ENCODE results near the gene CHL1.

The CHL1 gene

DNA sequence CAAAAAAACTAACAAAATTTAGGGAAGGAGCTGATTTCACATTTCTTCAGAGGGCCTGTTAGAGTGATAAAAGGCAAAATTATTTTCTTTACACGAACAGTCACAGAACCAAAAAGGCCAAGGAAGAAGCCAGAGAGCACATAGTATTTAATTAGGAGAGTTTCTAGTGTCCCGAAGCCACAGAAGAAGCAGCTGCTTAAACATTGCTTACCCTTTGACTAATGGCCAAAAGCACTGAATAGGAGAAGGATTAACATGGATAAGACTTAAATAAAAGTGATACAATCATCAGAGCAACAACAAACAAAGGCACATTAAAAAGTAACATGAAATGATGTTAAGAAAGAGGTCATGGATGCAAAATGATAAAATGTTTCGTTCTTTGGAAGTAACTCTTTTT is 98.6 kb downstream of the CHL1 start:
- DNase-seq (ENCODE audit: insufficient read length, low spot score) (no peak), FAIRE-seq (no peak)
- TF ChIP-seq, protein P1, sequence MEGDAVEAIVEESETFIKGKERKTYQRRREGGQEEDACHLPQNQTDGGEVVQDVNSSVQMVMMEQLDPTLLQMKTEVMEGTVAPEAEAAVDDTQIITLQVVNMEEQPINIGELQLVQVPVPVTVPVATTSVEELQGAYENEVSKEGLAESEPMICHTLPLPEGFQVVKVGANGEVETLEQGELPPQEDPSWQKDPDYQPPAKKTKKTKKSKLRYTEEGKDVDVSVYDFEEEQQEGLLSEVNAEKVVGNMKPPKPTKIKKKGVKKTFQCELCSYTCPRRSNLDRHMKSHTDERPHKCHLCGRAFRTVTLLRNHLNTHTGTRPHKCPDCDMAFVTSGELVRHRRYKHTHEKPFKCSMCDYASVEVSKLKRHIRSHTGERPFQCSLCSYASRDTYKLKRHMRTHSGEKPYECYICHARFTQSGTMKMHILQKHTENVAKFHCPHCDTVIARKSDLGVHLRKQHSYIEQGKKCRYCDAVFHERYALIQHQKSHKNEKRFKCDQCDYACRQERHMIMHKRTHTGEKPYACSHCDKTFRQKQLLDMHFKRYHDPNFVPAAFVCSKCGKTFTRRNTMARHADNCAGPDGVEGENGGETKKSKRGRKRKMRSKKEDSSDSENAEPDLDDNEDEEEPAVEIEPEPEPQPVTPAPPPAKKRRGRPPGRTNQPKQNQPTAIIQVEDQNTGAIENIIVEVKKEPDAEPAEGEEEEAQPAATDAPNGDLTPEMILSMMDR (IDR thresholded peaks at IDR 0.05; ENCODE audit: insufficient read depth, missing control alignments) = no peak

DNA sequence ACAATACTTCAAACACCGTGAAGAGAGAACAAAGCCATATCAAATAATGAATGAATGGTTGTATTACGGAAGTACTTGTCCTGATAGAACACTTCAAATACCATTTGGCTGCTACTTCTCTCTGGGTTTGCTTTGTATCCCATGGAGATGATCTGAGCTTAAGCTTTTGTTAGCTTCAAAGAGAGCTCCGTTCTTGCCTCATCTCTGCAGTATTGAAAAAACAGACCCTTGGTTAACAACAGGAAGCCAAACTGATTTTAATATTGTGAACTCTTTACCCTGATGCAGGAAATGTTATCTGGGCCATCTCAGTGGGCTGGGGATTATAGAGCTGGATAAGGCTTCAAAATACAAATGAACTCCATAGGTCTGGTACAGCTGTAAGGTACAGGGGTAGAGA is 101.0 kb downstream of the CHL1 start:
- FAIRE-seq (no peak), DNase-seq (ENCODE audit: insufficient read length, low spot score) (no peak)
- TF ChIP-seq, protein P1 (IDR thresholded peaks at IDR 0.05; ENCODE audit: insufficient read depth, missing control alignments) = no peak

DNA sequence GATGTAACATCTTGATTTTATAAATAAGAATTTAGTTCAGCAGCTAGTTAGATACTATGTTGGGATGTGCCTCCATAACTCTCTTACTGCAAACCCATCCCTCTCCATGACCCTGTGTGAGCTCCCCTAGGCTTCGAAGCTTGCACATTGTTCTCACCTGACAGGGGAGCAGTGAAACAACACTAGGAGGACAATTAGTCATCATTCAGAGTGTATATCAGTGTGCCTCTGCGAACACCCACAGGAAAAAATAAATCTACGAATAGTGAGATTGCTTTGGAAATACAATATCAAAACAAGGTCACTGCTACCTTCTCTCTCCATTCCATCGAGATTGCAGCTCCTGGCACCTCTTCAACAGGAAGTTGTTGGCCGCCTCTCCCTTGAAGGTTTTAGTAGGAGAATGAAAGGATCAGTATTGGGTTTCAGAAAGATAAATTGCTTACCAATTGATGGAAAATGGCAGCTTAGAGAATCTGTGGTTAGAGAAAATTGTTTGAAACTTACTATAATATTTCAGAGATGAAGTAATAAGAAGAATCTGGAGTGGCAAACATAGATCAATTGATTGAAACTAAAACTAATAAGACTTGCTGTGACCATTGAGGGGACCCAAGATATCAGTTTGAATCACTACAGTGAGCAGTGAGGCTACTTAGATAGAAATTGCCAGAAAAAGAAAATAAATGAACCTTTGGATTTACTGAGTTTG is 103.2 kb downstream of the CHL1 start:
- FAIRE-seq (no peak), DNase-seq (ENCODE audit: insufficient read length, low spot score) (no peak)
- TF ChIP-seq, protein P1 (IDR thresholded peaks at IDR 0.05; ENCODE audit: insufficient read depth, missing control alignments) = no peak

DNA sequence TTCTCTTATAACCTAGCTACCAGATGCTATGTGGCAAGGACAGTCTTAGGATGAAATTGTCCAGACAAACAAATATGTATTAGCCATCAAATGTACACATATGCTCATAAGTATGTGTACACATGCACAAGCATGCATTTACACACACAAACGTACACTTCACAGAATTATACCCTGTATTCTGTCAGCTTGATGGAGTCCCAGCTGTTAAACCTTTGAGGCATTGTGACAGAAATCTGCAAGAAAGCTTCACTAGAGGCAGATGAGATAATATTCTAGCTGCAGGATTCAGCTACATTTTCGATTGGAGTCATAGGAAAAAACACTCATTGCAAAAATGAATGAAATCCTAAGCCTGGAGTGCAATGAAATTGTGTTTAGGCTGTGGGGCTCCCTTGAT is 110.6 kb downstream of the CHL1 start:
- FAIRE-seq (no peak), DNase-seq (ENCODE audit: insufficient read length, low spot score) (no peak)

DNA sequence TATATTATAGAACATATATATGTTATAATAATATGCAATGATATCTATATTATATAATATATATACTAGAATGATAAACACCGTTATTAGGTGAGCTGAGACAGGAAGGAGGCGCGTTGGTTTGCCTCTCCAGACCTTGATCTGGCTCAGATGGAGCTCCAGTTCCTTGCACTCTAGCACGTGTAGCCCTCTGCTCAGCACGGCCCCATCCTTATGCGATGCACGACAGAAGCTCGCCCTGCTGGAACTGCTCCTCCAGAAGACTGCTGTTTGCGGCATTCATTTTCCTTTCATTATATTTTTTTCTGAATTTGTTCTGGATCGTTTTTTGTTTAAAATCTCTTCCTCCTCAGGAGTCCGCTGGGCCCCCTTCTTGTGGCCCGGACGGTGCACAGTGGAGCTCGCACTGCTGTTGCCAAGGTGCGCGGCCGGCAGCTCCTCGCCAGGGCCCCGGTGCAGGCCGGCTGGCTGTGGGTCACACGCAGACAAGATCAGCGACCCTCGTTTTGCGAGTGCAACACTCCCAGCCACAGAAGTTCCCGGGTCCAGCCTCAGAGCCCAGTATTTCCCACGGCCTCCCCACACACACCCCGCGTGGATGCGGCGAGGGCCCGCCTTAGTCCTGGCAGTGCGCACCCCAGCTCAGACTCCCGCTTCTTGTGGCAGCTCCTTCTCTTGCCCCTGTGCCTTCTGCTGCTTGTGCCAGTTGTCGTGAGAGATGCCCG is 112.2 kb downstream of the CHL1 start:
- no peak for DNase-seq (ENCODE audit: insufficient read length, low spot score)
- TF ChIP-seq, protein P1 (IDR thresholded peaks at IDR 0.05; ENCODE audit: insufficient read depth, missing control alignments) = no peak
- FAIRE-seq = no peak

More for the DNA sequence above, 110.6 kb downstream of the CHL1 start:
- TF ChIP-seq, protein P1 (IDR thresholded peaks at IDR 0.05; ENCODE audit: insufficient read depth, missing control alignments) = no peak

DNA sequence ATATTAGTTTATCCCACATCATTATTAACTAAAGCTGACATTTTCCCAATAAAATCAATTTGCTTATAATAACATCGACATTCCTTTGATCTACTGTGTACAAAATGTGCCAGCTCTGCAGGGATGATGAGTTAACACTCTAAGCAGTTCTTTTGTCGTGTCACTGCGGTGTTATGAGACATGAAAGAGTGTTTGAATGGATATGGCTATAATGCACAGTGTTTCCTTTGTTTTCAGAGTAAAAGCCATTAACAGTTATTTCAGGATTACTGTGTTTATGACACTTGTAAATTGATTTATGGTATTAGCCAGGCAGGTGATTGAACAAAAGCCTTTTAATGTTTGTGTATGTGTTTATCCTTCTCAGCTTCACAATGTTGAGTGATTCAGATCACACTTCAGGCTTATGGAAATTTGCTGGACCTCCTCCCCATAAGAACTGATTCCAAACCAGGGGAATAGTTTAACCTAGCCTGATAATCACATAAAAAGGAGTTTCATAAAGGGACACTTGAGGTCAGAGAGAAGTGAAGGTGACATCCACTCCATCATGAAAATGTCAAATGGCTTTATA is 115.7 kb downstream of the CHL1 start:
- TF ChIP-seq, protein P1 (IDR thresholded peaks at IDR 0.05; ENCODE audit: insufficient read depth, missing control alignments) = no peak
- FAIRE-seq (no peak), DNase-seq (ENCODE audit: insufficient read length, low spot score) (no peak)

DNA sequence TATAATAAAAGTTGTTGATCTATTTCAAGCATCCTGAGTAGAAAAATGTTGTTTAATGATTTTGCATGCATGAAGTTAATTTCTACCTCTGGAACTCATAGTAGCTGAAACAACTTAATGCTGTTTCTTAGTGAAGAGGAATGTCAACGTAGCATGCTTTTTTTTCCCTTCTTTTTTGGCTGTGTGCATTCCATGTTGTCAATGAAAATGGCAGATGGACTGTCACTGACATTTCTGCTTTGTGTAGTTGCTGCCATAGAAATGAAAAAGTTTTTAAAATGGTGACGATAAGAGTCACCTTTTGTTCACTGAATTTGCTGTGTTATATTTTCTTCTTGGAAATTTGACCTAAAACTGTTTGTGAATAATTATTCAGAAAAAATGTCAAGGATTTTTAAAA is 116.3 kb downstream of the CHL1 start:
- no peak for DNase-seq (ENCODE audit: insufficient read length, low spot score)
- no peak for FAIRE-seq
- TF ChIP-seq, protein P1 (IDR thresholded peaks at IDR 0.05; ENCODE audit: insufficient read depth, missing control alignments) = no peak

Measured in D721Med (cell line).